Measurements from ENCODE around the gene GKN2. TPM values are rescaled to one million over a fixed set of nuclear protein-coding genes. Genes with fewer than 3 reads are reported as not detected.

GKN2 gene
- total RNA-seq, 1 experiment from 2014 or later = 0.58 TPM

- no peaks in the 10 kb centered on the region for H3K27me3 ChIP-seq (ENCODE audit: low read length)
- H3K27ac ChIP-seq (ENCODE audit: low read length) = peak overlapping the region; percentile 40
- intact Hi-C loops (cut with micrococcal nuclease) = loop anchor here (5.0 kb wide), 2 partner anchors 66 to 441 kb away; partner anchors contain the start of genes APLF and FBXO48
- no peaks in the 10 kb centered on the region for H3K79me2 ChIP-seq (ENCODE audit: low read length)
- no peaks in the 10 kb centered on the region for H3F3A ChIP-seq (ENCODE audit: low read length, unreplicated experiment)
- H3K36me3 ChIP-seq (ENCODE audit: low read depth, low read length) = no peaks in the 10 kb centered on the region
- H3K9ac ChIP-seq (ENCODE audit: low read length) = no peak overlapping the region
- H3K4me2 ChIP-seq (ENCODE audit: low read length) = peak overlapping the region; percentile 32
- H3K9me3 ChIP-seq (ENCODE audit: low read length) = no peaks in the 10 kb centered on the region
- no peak overlapping the region for H2AFZ ChIP-seq (ENCODE audit: low read length)
- no peak overlapping the region for H3K4me3 ChIP-seq (ENCODE audit: low read length)
- ATAC-seq (no peak), DNase-seq (no peak)
- TF ChIP-seq CTCF (conservative IDR thresholded peaks at IDR 0.05; ENCODE audit: low read depth, low read length) (no peak), EZH2 (IDR thresholded peaks at IDR 0.05; ENCODE audit: low read length, unreplicated experiment) (no peak), EZH2phosphoT487 (IDR thresholded peaks at IDR 0.05; ENCODE audit: borderline replicate concordance, low read length) (no peak)
- BruUV-seq (replicated peaks) = TSS peak; percentile 97
- peaks cover 34% of the 10 kb centered on the region for H3K4me1 ChIP-seq (ENCODE audit: insufficient read depth, low read length)
- H3K9me2 ChIP-seq (replicated peaks; ENCODE audit: low read length) = no peaks in the 10 kb centered on the region
- no peaks in the 10 kb centered on the region for H4K20me1 ChIP-seq (ENCODE audit: low read length)
- ChIA-PET POLR2A (ENCODE audit: unreplicated experiment) (interaction anchor here (0.6 kb wide), 1 partner anchor 121 kb away, joined by 3 read pairs; no protein-coding TSS in a partner anchor), CTCF (interaction anchor here (0.8 to 1.2 kb wide), 3 partner anchors 68 to 198 kb away, joined by 4 to 5 read pairs (median 4); no protein-coding TSS in a partner anchor)
Measured at GRCh38 chr2:68907920-68908253, 44.8 kb downstream of the GKN2 start.

GRCh38 chr2:68907232-68907919 lies 45.3 kb downstream of the GKN2 start:
- peak overlapping the region; percentile 40 for H3K27ac ChIP-seq (ENCODE audit: low read length)
- H3K79me2 ChIP-seq (ENCODE audit: low read length) = no peaks in the 10 kb centered on the region
- H3K9ac ChIP-seq (ENCODE audit: low read length) = no peak overlapping the region
- no peak overlapping the region for H3K4me3 ChIP-seq (ENCODE audit: low read length)
- H3K9me3 ChIP-seq (ENCODE audit: low read length) = no peaks in the 10 kb centered on the region
- BruUV-seq (replicated peaks) = no TSS peak
- no peaks in the 10 kb centered on the region for H3K27me3 ChIP-seq (ENCODE audit: low read length)
- ATAC-seq = peak; percentile 25; the same call in 1 of the 2 replicates
- peaks cover 34% of the 10 kb centered on the region for H3K4me1 ChIP-seq (ENCODE audit: insufficient read depth, low read length)
- CTCF ChIA-PET = interaction anchor here (0.6 to 1.2 kb wide), 3 partner anchors 68 to 155 kb away, joined by 3 to 5 read pairs (median 4); no protein-coding TSS in a partner anchor
- no peak overlapping the region for H2AFZ ChIP-seq (ENCODE audit: low read length)
- peak overlapping the region; percentile 32 for H3K4me2 ChIP-seq (ENCODE audit: low read length)
- POLR2A ChIA-PET (ENCODE audit: unreplicated experiment) = no interaction called here
- intact Hi-C loops (cut with micrococcal nuclease) = loop anchor here (5.0 kb wide), 2 partner anchors 65 to 440 kb away; partner anchors contain the start of genes APLF and FBXO48
- H3F3A ChIP-seq (ENCODE audit: low read length, unreplicated experiment) = no peaks in the 10 kb centered on the region
- peak; percentile 56 for DNase-seq
- H3K9me2 ChIP-seq (replicated peaks; ENCODE audit: low read length) = no peaks in the 10 kb centered on the region
- no peak for TF ChIP-seq EZH2 (IDR thresholded peaks at IDR 0.05; ENCODE audit: low read length, unreplicated experiment)
- no peak for TF ChIP-seq EZH2phosphoT487 (IDR thresholded peaks at IDR 0.05; ENCODE audit: borderline replicate concordance, low read length)
- no peak for TF ChIP-seq CTCF (conservative IDR thresholded peaks at IDR 0.05; ENCODE audit: low read depth, low read length)
- no peaks in the 10 kb centered on the region for H4K20me1 ChIP-seq (ENCODE audit: low read length)
- H3K36me3 ChIP-seq (ENCODE audit: low read depth, low read length) = no peaks in the 10 kb centered on the region

GRCh38 chr2:68906716-68907115 lies 46.0 kb downstream of the GKN2 start:
- Histone ChIP-seq H3K79me2 (ENCODE audit: low read length) (no peaks in the 10 kb centered on the region), H3K4me1 (ENCODE audit: insufficient read depth, low read length) (peaks cover 34% of the 10 kb centered on the region), H2AFZ (ENCODE audit: low read length) (no peak overlapping the region), H3K9me2 (replicated peaks; ENCODE audit: low read length) (no peaks in the 10 kb centered on the region), H3K27ac (ENCODE audit: low read length) (no peak overlapping the region), H3K27me3 (ENCODE audit: low read length) (no peaks in the 10 kb centered on the region), H3K4me2 (ENCODE audit: low read length) (no peak overlapping the region), H3K4me3 (ENCODE audit: low read length) (no peak overlapping the region), H4K20me1 (ENCODE audit: low read length) (no peaks in the 10 kb centered on the region), H3K9ac (ENCODE audit: low read length) (no peak overlapping the region), H3K36me3 (ENCODE audit: low read depth, low read length) (no peaks in the 10 kb centered on the region), H3K9me3 (ENCODE audit: low read length) (no peaks in the 10 kb centered on the region), H3F3A (ENCODE audit: low read length, unreplicated experiment) (no peaks in the 10 kb centered on the region)
- no TSS peak for BruUV-seq (replicated peaks)
- TF ChIP-seq EZH2phosphoT487 (IDR thresholded peaks at IDR 0.05; ENCODE audit: borderline replicate concordance, low read length) = no peak
- CTCF ChIA-PET = interaction anchor here (0.6 kb wide), 1 partner anchor 133 kb away, joined by 3 read pairs; no protein-coding TSS in a partner anchor
- intact Hi-C loops (cut with micrococcal nuclease) = loop anchor here (5.0 kb wide), 2 partner anchors 64 to 439 kb away; partner anchors contain the start of genes APLF and FBXO48
- ATAC-seq (no peak), DNase-seq (no peak)
- POLR2A ChIA-PET (ENCODE audit: unreplicated experiment) = no interaction called here

All from PC-3 (cell line).